Fibroblast of lung (primary cell): Measurements from ENCODE around the gene CCDC82. TPM values are rescaled to one million over a fixed set of nuclear protein-coding genes. Genes with fewer than 3 reads are reported as not detected.

ENCODE experiments used
- DNase-seq, 2 donors: peaks; one replicate each; pipeline versions ENCODE4 v3.0.0 to v3.0.0-alpha.2; 2010; ENCODE audit warnings: low read depth in 2 of 2
- H2AFZ ChIP-seq: 2 replicates; pipeline ENCODE4 v1.5.1; 2012; ENCODE audit warnings: low read length, control low read depth, inconsistent platforms
- H3K27ac ChIP-seq: 2 replicates; pipeline ENCODE4 v1.5.1; 2011; ENCODE audit warnings: low read length, control low read depth; ENCODE audit not compliant: insufficient read depth
- H3K27me3 ChIP-seq: 2 replicates; pipeline ENCODE4 v1.5.1; 2011; ENCODE audit warnings: mild to moderate bottlenecking, low read length; ENCODE audit not compliant: control insufficient read depth, insufficient read depth
- H3K36me3 ChIP-seq: 2 replicates; pipeline ENCODE4 v1.5.1; 2011; ENCODE audit warnings: low read length; ENCODE audit not compliant: control insufficient read depth, insufficient read depth
- H3K4me1 ChIP-seq: 2 replicates; pipeline ENCODE4 v1.5.1; 2011; ENCODE audit warnings: low read length; ENCODE audit not compliant: control insufficient read depth, insufficient read depth; ENCODE audit errors: extremely low read depth
- H3K4me2 ChIP-seq: 2 replicates; pipeline ENCODE4 v1.5.1; 2011; ENCODE audit warnings: low read length, control low read depth; ENCODE audit not compliant: insufficient read depth; ENCODE audit errors: extremely low read depth
- H3K4me3 ChIP-seq, 4 experiments: fragments of 200-600 bp in 1 of 4; sonication (generic) in 1 of 4; replicated peaks in 1 of 4; 2 replicates each; pipeline ENCODE4 v1.5.1; 2011 to 2016; ENCODE audit warnings: low read length in 4 of 4, low read depth in 3 of 4, mild to moderate bottlenecking in 3 of 4, control low read depth in 2 of 4, inconsistent platforms in 1 of 4, mixed read lengths in 1 of 4; ENCODE audit not compliant: insufficient read depth in 1 of 4; ENCODE audit errors: control extremely low read depth in 1 of 4
- H3K79me2 ChIP-seq: 2 replicates; pipeline ENCODE4 v1.5.1; 2012; ENCODE audit warnings: mild to moderate bottlenecking, low read length, inconsistent platforms; ENCODE audit not compliant: control insufficient read depth, insufficient read depth
- H3K9ac ChIP-seq: 2 replicates; pipeline ENCODE4 v1.5.1; 2011; ENCODE audit warnings: mild to moderate bottlenecking, low read length, control low read depth; ENCODE audit not compliant: insufficient read depth
- H3K9me3 ChIP-seq: 2 replicates; pipeline ENCODE4 v1.5.1; 2012; ENCODE audit warnings: low read depth, low read length; ENCODE audit not compliant: control insufficient read depth, insufficient read depth
- H4K20me1 ChIP-seq: 2 replicates; pipeline ENCODE4 v1.5.1; 2011; ENCODE audit warnings: low read length; ENCODE audit not compliant: control insufficient read depth, insufficient read depth; ENCODE audit errors: extremely low read depth
- EZH2 ChIP-seq: IDR thresholded peaks from 2 replicates; pipeline ENCODE4 v1.5.1; 2012; ENCODE audit warnings: low read length, control low read depth, mild to moderate bottlenecking; ENCODE audit errors: missing control alignments
- polyA plus RNA-seq, 2 donors: library from polyadenylated mRNA; depleted of rRNA in 1 of 2; stranded (reverse) in 1 of 2; unstranded in 1 of 2; fragments of >200 nt; gene quantifications; 2 replicates each; pipeline ENCODE4 v1.2.1, GENCODE V29; 2011 to 2012; ENCODE audit warnings: missing spikeins in 1 of 2
- total RNA-seq: library from RNA; depleted of rRNA; stranded (reverse); fragments of >200 nt; gene quantifications from 2 replicates; pipeline ENCODE4 v1.2.1, GENCODE V29; 2014
- TF ChIP-seq, protein P1 (sequence below), 2 donors: IDR thresholded peaks in 1 of 2; conservative IDR thresholded peaks in 1 of 2; 1 replicate in 1 of 2; 2 replicates in 1 of 2; pipeline ENCODE4 v1.5.1; 2011 to 2012; ENCODE audit warnings: low read length in 2 of 2, control low read depth in 1 of 2, inconsistent platforms in 1 of 2, low read depth in 1 of 2, mild to moderate bottlenecking in 1 of 2

Gene CCDC82
- total and polyA plus RNA-seq, 2 donors (not counting 1 experiment from before 2014, with no cell fraction given) = 14.2 to 19.5 TPM

DNA sequence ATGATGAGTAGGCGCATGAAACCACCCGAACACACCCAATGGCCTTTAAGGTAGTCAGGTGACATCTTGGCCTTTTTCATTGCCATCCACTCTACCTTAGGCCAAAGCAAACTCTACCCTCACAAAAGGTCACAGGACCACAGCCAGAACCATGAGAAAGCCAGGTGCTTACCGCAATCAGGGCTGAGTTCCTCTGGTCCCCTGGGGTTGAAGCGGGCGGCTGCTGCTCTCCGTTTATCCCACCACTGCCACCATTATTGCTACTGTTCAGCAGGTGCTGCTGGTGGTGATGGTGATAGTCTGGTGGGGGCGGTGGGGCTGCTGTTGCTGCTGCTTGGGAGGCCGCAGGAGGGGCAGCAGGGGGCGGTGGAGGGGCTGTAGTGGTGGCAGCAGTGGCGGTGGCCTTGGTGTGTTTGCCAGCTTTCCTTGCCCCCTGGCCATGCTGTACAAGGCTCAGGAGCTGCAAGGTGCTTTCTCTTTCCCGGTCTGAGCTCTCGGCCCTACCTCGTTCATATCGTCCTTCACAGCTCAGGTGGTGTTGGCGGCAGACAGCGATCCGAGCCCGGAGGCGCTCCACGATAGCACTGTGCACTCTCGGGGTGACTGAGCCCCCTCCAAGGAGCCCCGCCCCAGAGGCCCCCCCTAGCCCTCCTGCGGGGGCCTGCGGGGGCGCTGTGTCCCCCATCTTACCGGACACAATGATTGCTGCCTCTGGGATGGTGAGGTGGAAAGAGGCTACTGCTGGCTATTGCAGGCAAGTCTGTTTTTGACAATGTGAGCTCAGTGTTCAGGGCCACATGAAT, 48.3 kb downstream of the CCDC82 start:
- Histone ChIP-seq H3K79me2 (peaks cover 65% of the 10 kb centered on the region), H2AFZ (no peak overlapping the region)
- peak; percentile 45 to 70 for DNase-seq

DNA sequence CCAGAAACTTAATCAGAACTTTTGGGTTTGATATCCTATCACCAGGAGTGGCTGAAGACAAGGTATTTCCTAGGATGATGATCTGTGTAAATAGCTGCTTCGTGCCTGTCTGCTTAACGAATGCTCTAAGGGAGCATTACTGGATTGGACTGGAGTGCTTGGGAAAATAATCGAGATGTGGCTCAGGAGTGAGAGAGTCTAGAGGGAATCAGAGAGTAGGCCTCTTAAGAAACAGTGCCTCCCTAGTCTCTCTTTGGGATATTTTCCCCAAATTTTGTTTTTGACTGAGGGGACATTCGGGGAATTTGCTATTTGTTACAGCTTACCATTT, 49.2 kb downstream of the CCDC82 start:
- Histone ChIP-seq H3K27me3 (no peaks in the 10 kb centered on the region), H3K4me1 (peaks cover 8% of the 10 kb centered on the region), H3K27ac (peak overlapping the region; percentile 89), H3K4me2 (peak overlapping the region; percentile 99), H3K36me3 (no peaks in the 10 kb centered on the region), H2AFZ (no peak overlapping the region), H3K9ac (peak overlapping the region; percentile 2), H3K4me3 (peak overlapping the region; percentile 67 to 97 (median 90)), H4K20me1 (no peaks in the 10 kb centered on the region), H3K9me3 (no peaks in the 10 kb centered on the region), H3K79me2 (peaks cover 73% of the 10 kb centered on the region)
- no peak for TF ChIP-seq EZH2
- TF ChIP-seq, protein P1, sequence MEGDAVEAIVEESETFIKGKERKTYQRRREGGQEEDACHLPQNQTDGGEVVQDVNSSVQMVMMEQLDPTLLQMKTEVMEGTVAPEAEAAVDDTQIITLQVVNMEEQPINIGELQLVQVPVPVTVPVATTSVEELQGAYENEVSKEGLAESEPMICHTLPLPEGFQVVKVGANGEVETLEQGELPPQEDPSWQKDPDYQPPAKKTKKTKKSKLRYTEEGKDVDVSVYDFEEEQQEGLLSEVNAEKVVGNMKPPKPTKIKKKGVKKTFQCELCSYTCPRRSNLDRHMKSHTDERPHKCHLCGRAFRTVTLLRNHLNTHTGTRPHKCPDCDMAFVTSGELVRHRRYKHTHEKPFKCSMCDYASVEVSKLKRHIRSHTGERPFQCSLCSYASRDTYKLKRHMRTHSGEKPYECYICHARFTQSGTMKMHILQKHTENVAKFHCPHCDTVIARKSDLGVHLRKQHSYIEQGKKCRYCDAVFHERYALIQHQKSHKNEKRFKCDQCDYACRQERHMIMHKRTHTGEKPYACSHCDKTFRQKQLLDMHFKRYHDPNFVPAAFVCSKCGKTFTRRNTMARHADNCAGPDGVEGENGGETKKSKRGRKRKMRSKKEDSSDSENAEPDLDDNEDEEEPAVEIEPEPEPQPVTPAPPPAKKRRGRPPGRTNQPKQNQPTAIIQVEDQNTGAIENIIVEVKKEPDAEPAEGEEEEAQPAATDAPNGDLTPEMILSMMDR (conservative IDR thresholded peaks at IDR 0.05 in 1 of 2, IDR thresholded peaks at IDR 0.05 in 1 of 2; ENCODE audit: low read depth in 1 of 2, low read length in 2 of 2) = peak; percentile 12 to 13
- DNase-seq = peak; percentile 55 to 60

More for the DNA sequence above, 48.3 kb downstream of the CCDC82 start:
- no peaks in the 10 kb centered on the region for H3K36me3 ChIP-seq
- H3K4me3 ChIP-seq = peak overlapping the region; percentile 67 to 97 (median 90)
- H3K4me1 ChIP-seq = peaks cover 8% of the 10 kb centered on the region
- TF ChIP-seq, protein P1 (conservative IDR thresholded peaks at IDR 0.05 in 1 of 2, IDR thresholded peaks at IDR 0.05 in 1 of 2; ENCODE audit: low read depth in 1 of 2, low read length in 2 of 2) = peak; percentile 41 to 51
- TF ChIP-seq EZH2 = no peak
- H3K27me3 ChIP-seq = no peaks in the 10 kb centered on the region
- no peaks in the 10 kb centered on the region for H4K20me1 ChIP-seq
- H3K9me3 ChIP-seq = no peaks in the 10 kb centered on the region
- peak overlapping the region; percentile 72 for H3K9ac ChIP-seq
- H3K4me2 ChIP-seq = peak overlapping the region; percentile 99
- H3K27ac ChIP-seq = peak overlapping the region; percentile 89

DNA sequence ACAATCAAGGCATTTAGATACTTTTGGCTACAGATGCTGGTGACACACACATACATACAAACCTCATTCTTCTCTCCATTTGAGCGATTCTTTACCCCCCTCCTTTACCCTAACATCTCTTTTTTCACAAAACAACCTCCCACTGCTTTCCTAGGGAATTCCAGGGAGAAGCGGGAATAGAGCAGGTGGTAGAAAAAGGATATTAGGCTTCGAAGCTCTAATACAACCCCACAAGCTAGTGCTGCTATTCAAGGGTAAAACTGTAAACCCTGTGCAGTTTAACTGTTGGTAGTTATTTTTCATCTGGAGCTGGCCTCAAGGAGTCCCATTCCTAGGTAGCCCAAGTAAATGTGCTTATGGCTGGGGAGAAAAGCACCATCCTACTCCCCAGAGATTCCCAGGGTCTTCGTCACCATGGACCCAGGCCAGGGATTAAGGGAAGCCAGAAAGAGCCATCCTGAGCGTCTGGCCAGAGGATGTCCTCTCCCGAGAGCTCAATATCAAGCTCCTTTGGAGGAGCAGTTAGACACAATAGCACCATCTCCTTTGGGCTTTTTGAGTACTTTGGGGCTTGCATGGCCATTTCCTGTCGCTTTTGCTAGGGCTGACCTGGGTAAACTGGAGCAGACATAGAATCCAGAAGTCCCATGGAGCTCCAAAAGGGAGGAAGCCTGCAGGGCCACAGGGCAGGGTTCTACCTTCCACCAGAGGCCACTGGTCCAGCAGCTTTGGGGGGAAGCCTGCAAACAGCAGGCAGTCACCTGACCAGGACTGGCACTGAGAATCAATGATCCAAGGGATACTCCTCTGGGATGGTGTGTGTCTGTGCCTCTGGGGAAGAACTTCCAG, 49.8 kb downstream of the CCDC82 start:
- Histone ChIP-seq H3K79me2 (peaks cover 77% of the 10 kb centered on the region), H4K20me1 (no peaks in the 10 kb centered on the region), H3K4me2 (peak overlapping the region; percentile 99), H3K4me3 (peak overlapping the region; percentile 67 to 97 (median 90)), H3K4me1 (peaks cover 8% of the 10 kb centered on the region), H3K27me3 (no peaks in the 10 kb centered on the region), H3K27ac (peak overlapping the region; percentile 89), H3K9me3 (no peaks in the 10 kb centered on the region), H3K36me3 (no peaks in the 10 kb centered on the region), H3K9ac (peak overlapping the region; percentile 51), H2AFZ (no peak overlapping the region)
- TF ChIP-seq EZH2 = no peak
- TF ChIP-seq, protein P1 (conservative IDR thresholded peaks at IDR 0.05 in 1 of 2, IDR thresholded peaks at IDR 0.05 in 1 of 2; ENCODE audit: low read depth in 1 of 2, low read length in 2 of 2) = no peak
- peak; percentile 36 to 72 for DNase-seq
